ENCODE measurements around the gene ZNF221. TPM values are rescaled to one million over a fixed set of nuclear protein-coding genes. Genes with fewer than 3 reads are reported as not detected.
"Not testable (repeated sequence)": the region's sequence is repeated elsewhere in the genome, so short reads cannot be mapped to it uniquely, and the experiment has no call there.

Gene ZNF221
- total and polyA plus RNA-seq, 2 donors from 2014 or later = 0.54 to 6.2 TPM

DNA sequence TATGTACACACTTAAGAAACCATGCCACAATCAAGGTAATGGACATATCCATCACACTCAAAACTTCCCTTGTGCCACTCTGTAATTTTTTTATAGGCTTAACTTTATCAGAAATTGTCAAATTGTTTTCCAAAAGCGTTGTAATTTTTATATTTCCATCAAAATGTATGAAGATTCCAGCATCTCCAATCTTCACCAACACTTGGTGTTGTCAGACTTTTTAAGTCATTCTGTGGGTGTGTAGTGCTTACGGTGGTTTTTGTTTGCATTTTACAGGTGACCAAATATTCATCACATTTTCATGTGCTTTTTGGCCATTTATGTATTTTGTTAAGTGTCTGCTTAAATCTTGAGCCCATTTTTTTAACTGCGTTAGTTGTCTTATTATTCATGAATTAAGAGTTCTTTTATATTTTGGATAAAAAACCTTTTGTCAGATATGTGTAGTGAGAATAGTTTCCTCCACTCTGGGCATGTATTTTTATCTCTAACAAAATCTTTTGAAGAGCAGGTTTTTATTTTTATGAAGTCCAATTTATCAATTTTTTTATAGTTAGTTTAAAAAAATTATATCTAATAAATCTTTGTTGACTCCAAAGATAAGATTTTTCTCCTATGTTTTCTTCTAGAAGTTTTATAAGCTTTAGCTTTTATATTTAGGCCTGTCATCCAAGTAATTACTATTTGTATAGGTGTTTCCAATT, 11.3 kb upstream of the ZNF221 start:
- Histone ChIP-seq H3K27ac (ENCODE audit: low read depth in 2 of 2, low read length in 2 of 2) (no peak overlapping the region), H3K4me3 (ENCODE audit: low read length in 3 of 3) (no peak overlapping the region), H3K4me1 (ENCODE audit: control insufficient read depth in 2 of 3, insufficient read depth in 2 of 3, low read depth in 1 of 3, low read length in 3 of 3) (peaks cover 0 to 3% (median 0%) of the 10 kb centered on the region in 3 donors), H3K9ac (ENCODE audit: low read length in 3 of 3) (no peak overlapping the region), H3K27me3 (ENCODE audit: control insufficient read depth, insufficient read depth, low read length) (no peaks in the 10 kb centered on the region), H3K36me3 (ENCODE audit: control insufficient read depth in 2 of 3, insufficient read depth in 3 of 3, low read length in 3 of 3) (no peaks in the 10 kb centered on the region), H3K9me3 (ENCODE audit: control insufficient read depth in 2 of 3, insufficient read depth in 1 of 3, low read length in 3 of 3) (no peaks in the 10 kb centered on the region)
- FAIRE-seq (no peak), DNase-seq (no peak)
- TF ChIP-seq, protein P1, sequence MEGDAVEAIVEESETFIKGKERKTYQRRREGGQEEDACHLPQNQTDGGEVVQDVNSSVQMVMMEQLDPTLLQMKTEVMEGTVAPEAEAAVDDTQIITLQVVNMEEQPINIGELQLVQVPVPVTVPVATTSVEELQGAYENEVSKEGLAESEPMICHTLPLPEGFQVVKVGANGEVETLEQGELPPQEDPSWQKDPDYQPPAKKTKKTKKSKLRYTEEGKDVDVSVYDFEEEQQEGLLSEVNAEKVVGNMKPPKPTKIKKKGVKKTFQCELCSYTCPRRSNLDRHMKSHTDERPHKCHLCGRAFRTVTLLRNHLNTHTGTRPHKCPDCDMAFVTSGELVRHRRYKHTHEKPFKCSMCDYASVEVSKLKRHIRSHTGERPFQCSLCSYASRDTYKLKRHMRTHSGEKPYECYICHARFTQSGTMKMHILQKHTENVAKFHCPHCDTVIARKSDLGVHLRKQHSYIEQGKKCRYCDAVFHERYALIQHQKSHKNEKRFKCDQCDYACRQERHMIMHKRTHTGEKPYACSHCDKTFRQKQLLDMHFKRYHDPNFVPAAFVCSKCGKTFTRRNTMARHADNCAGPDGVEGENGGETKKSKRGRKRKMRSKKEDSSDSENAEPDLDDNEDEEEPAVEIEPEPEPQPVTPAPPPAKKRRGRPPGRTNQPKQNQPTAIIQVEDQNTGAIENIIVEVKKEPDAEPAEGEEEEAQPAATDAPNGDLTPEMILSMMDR (IDR thresholded peaks at IDR 0.05; ENCODE audit: borderline replicate concordance, extremely low read depth, insufficient read depth) = no peak
- intact Hi-C loops (cut with DNase I) = no loop called here

DNA sequence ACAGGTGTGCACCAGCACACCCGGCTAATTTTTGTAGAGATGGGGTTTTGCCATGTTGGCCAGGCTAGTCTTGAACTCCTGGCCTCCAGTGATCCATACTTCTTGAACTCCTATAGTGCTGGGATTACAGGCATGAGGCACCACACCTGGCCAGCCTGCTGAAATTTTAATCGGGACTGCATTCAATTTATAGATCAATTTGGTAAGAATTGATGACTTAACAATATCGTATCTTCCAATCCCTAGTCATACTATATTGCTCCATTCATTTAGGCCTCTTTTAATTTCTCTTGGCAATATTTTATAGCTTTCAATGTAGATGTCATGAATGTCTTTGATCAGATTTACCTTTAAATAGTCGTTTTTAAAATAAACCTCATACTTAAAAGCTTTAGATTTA, 10.3 kb upstream of the ZNF221 start:
- Histone ChIP-seq H3K9ac (ENCODE audit: low read length in 3 of 3) (no peak overlapping the region), H3K4me3 (ENCODE audit: low read length in 3 of 3) (no peak overlapping the region), H3K9me3 (ENCODE audit: control insufficient read depth in 2 of 3, insufficient read depth in 1 of 3, low read length in 3 of 3) (no peaks in the 10 kb centered on the region), H3K27ac (ENCODE audit: low read depth in 2 of 2, low read length in 2 of 2) (no peak overlapping the region), H3K36me3 (ENCODE audit: control insufficient read depth in 2 of 3, insufficient read depth in 3 of 3, low read length in 3 of 3) (no peaks in the 10 kb centered on the region), H3K27me3 (ENCODE audit: control insufficient read depth, insufficient read depth, low read length) (no peaks in the 10 kb centered on the region), H3K4me1 (ENCODE audit: control insufficient read depth in 2 of 3, insufficient read depth in 2 of 3, low read depth in 1 of 3, low read length in 3 of 3) (peaks cover 0 to 2% (median 0%) of the 10 kb centered on the region in 3 donors)
- no peak for FAIRE-seq
- no peak for DNase-seq
- intact Hi-C loops (cut with DNase I) = no loop called here
- TF ChIP-seq, protein P1 (IDR thresholded peaks at IDR 0.05; ENCODE audit: borderline replicate concordance, extremely low read depth, insufficient read depth) = no peak

DNA sequence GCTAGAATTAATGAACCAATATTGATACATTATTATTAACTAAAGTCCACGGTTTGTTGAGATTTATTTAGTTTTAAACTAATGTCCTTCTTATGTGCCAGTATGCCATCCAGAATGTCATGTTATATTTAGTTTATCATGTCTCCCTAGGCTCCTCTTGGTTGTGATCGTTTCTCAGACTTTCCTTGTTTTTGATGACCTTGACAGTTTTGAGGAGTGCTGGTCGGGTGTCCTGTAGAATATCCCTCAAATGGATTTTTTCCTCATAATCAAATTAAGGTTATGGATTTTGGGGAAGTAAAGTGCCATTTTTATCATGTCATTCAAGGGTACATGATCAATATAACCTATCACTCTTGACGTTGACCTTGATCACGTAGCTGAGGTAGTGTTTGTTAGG, 9.8 kb upstream of the ZNF221 start:
- Histone ChIP-seq H3K27me3 (ENCODE audit: control insufficient read depth, insufficient read depth, low read length) (no peaks in the 10 kb centered on the region), H3K4me3 (ENCODE audit: low read length in 3 of 3) (no peak overlapping the region), H3K9ac (ENCODE audit: low read length in 3 of 3) (no peak overlapping the region), H3K9me3 (ENCODE audit: control insufficient read depth in 2 of 3, insufficient read depth in 1 of 3, low read length in 3 of 3) (no peaks in the 10 kb centered on the region), H3K4me1 (ENCODE audit: control insufficient read depth in 2 of 3, insufficient read depth in 2 of 3, low read depth in 1 of 3, low read length in 3 of 3) (no peaks in the 10 kb centered on the region), H3K36me3 (ENCODE audit: control insufficient read depth in 2 of 3, insufficient read depth in 3 of 3, low read length in 3 of 3) (no peaks in the 10 kb centered on the region), H3K27ac (ENCODE audit: low read depth in 2 of 2, low read length in 2 of 2) (no peak overlapping the region)
- TF ChIP-seq, protein P1 (IDR thresholded peaks at IDR 0.05; ENCODE audit: borderline replicate concordance, extremely low read depth, insufficient read depth) = no peak
- FAIRE-seq = no peak
- DNase-seq = no peak
- intact Hi-C loops (cut with DNase I) = no loop called here

DNA sequence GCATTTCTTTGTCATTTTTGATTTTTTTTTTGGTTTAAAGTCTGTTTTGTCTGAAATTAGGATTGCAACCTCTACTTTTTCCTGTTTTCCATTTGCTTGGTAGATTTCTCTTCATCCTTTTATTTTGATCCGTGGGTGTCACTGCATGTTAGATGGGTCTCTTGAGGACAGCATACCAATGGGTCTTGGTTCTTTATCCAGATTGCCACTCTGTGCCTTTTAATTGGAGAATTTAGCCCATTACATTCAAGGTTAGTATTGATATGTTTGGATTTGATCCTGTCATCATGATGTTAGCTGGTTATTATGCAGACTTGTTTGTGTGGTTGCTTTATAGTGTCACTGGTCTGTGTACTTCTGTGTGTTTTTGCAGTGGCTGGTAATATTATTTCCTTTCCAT, 3.6 kb upstream of the ZNF221 start:
- peaks cover 0 to 25% (median 2%) of the 10 kb centered on the region in 3 donors for H3K9me3 ChIP-seq (ENCODE audit: control insufficient read depth in 2 of 3, insufficient read depth in 1 of 3, low read length in 3 of 3)
- H3K36me3 ChIP-seq (ENCODE audit: control insufficient read depth in 2 of 3, insufficient read depth in 3 of 3, low read length in 3 of 3); H3K9ac ChIP-seq (ENCODE audit: low read length in 3 of 3); DNase-seq; H3K27ac ChIP-seq (ENCODE audit: low read depth in 2 of 2, low read length in 2 of 2); H3K27me3 ChIP-seq (ENCODE audit: control insufficient read depth, insufficient read depth, low read length); H3K4me3 ChIP-seq (ENCODE audit: low read length in 3 of 3); FAIRE-seq; H3K4me1 ChIP-seq (ENCODE audit: control insufficient read depth in 2 of 3, insufficient read depth in 2 of 3, low read depth in 1 of 3, low read length in 3 of 3); intact Hi-C loops (cut with DNase I): not testable (repeated sequence)

DNA sequence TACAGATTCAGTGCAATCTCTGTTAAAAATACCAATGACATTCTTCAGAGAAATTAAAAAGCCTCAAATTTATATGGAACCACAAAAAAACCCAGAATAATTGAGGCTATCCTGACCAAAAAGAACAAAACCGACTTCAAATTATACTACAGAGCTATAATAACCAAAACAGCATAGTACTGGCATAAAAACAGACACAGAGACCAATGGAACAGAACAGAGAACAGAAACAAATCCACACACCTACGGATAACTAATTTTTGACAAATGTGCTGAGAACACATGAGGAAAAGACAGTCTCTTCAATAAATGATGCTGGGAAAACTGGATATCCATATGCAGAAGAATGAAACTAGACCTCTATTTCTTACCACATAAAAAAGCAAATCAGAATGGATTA, 1.2 kb upstream of the ZNF221 start:
- FAIRE-seq; H3K27me3 ChIP-seq (ENCODE audit: control insufficient read depth, insufficient read depth, low read length); H3K36me3 ChIP-seq (ENCODE audit: control insufficient read depth in 2 of 3, insufficient read depth in 3 of 3, low read length in 3 of 3); H3K9ac ChIP-seq (ENCODE audit: low read length in 3 of 3); H3K4me1 ChIP-seq (ENCODE audit: control insufficient read depth in 2 of 3, insufficient read depth in 2 of 3, low read depth in 1 of 3, low read length in 3 of 3); intact Hi-C loops (cut with DNase I); H3K27ac ChIP-seq (ENCODE audit: low read depth in 2 of 2, low read length in 2 of 2); DNase-seq; H3K4me3 ChIP-seq (ENCODE audit: low read length in 3 of 3): not testable (repeated sequence)
- peaks cover 0 to 39% (median 2%) of the 10 kb centered on the region in 3 donors for H3K9me3 ChIP-seq (ENCODE audit: control insufficient read depth in 2 of 3, insufficient read depth in 1 of 3, low read length in 3 of 3)
